ENCODE data around the gene WDFY4.

DNA sequence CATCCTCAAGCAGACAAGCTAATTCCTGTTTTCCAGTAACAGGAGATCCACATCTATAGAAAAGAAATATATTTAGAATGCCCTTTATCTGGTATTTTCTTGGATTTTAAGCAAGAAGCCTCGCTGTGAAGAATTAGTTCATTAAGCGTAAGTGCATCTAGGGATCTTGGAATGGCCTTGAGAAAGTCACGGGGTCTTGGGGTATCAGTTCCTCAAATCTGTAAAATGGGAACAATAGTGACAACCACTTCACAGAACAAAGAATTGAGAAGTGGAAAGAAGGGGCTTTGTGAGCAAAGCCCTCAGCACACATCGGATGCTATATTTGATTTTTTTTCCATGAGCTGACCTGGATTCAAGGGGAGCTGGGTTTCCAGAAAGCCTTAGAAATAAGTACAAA lies 32.3 kb upstream of the WDFY4 start:
- no peak for TF ChIP-seq BHLHE40 (IDR thresholded peaks at IDR 0.05; ENCODE audit: low read depth, low read length)
- no peak for TF ChIP-seq POLR2A (IDR thresholded peaks at IDR 0.05; ENCODE audit: low read depth, low read length)
- no peak for TF ChIP-seq FOS (IDR thresholded peaks at IDR 0.05; ENCODE audit: low read depth, low read length)
- TF ChIP-seq, protein P1, sequence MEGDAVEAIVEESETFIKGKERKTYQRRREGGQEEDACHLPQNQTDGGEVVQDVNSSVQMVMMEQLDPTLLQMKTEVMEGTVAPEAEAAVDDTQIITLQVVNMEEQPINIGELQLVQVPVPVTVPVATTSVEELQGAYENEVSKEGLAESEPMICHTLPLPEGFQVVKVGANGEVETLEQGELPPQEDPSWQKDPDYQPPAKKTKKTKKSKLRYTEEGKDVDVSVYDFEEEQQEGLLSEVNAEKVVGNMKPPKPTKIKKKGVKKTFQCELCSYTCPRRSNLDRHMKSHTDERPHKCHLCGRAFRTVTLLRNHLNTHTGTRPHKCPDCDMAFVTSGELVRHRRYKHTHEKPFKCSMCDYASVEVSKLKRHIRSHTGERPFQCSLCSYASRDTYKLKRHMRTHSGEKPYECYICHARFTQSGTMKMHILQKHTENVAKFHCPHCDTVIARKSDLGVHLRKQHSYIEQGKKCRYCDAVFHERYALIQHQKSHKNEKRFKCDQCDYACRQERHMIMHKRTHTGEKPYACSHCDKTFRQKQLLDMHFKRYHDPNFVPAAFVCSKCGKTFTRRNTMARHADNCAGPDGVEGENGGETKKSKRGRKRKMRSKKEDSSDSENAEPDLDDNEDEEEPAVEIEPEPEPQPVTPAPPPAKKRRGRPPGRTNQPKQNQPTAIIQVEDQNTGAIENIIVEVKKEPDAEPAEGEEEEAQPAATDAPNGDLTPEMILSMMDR (conservative IDR thresholded peaks at IDR 0.05; ENCODE audit: low read depth, low read length) = no peak
- no peak for TF ChIP-seq RFX5 (IDR thresholded peaks at IDR 0.05; ENCODE audit: low read depth, low read length)
- no peak for TF ChIP-seq MAFK (IDR thresholded peaks at IDR 0.05; ENCODE audit: low read depth, low read length)
- TF ChIP-seq MAZ (IDR thresholded peaks at IDR 0.05; ENCODE audit: borderline replicate concordance, low read depth, low read length) = no peak
- TF ChIP-seq RCOR1 (IDR thresholded peaks at IDR 0.05; ENCODE audit: insufficient replicate concordance, low read length) = no peak
- TF ChIP-seq CEBPB (IDR thresholded peaks at IDR 0.05; ENCODE audit: low read depth, low read length) = no peak
- no peak for TF ChIP-seq SMC3 (IDR thresholded peaks at IDR 0.05; ENCODE audit: low read depth, low read length)
- no peak for TF ChIP-seq RAD21 (IDR thresholded peaks at IDR 0.05; ENCODE audit: low read length)
- no peak for TF ChIP-seq ELK1 (IDR thresholded peaks at IDR 0.05; ENCODE audit: borderline replicate concordance, low read depth, low read length)
- TF ChIP-seq MXI1 (IDR thresholded peaks at IDR 0.05; ENCODE audit: borderline replicate concordance, low read depth, low read length) = no peak

All from IMR-90 (cell line).